ENCODE data around the gene STT3A. TPM values are rescaled to one million over a fixed set of nuclear protein-coding genes. Genes with fewer than 3 reads are reported as not detected.

STT3A gene
- total RNA-seq, 2 experiments from 2014 or later, result 87.9 to 172 TPM

DNA sequence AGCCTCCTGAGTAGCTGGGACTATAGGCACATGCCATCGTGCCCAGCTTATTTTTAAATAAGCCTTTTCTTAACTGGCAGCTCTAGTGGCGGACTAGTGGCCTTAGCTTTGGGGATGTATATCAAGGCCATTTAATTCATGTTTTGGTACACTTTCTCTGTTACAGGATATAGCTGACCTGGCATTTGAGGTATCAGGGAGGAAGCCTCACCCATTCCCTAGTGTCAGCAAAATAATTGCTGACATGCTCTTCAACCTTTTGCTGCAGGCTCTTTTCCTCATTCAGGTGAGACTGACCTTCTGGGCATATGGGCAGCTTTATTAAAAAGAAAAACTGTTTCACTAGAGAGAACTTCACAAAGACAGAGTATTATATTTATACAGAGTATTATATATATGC, 13.9 kb upstream of the STT3A start:
- ChIA-PET POLR2A (interaction anchor here (0.6 to 0.7 kb wide), 3 partner anchors 9 to 15 kb away, joined by 3 to 9 read pairs (median 4); no protein-coding TSS in a partner anchor), CTCF (ENCODE audit: unreplicated experiment) (no interaction called here)
- Histone ChIP-seq H3K36me3 (ENCODE audit: insufficient read depth, low read length) (peaks cover 96% of the 10 kb centered on the region), H3K9me2 (ENCODE audit: insufficient read depth, low read length) (no peaks in the 10 kb centered on the region), H3K79me2 (ENCODE audit: insufficient read depth, low read depth, low read length) (no peaks in the 10 kb centered on the region), H3K4me1 (ENCODE audit: insufficient read depth, low read length, poor library complexity, severe bottlenecking) (no peaks in the 10 kb centered on the region), H3K9me3 (ENCODE audit: low read length) (no peaks in the 10 kb centered on the region), H4K20me1 (ENCODE audit: insufficient read depth, low read length) (no peaks in the 10 kb centered on the region), H3K27ac (ENCODE audit: low read depth, low read length, poor library complexity, severe bottlenecking) (no peak overlapping the region), H3K4me2 (ENCODE audit: low read length) (no peak overlapping the region), H3K4me3 (ENCODE audit: low read depth, low read length, poor library complexity, severe bottlenecking) (no peak overlapping the region), H2AFZ (ENCODE audit: low read length) (no peak overlapping the region)
- TF ChIP-seq EZH2phosphoT487 (IDR thresholded peaks at IDR 0.05; ENCODE audit: borderline replicate concordance, low read depth, low read length) (no peak), CTCF (conservative IDR thresholded peaks at IDR 0.05; ENCODE audit: low read length) (no peak)
- intact Hi-C loops (cut with micrococcal nuclease; ENCODE audit: unreplicated experiment), result no loop called here
- no TSS peak for BruUV-seq (replicated peaks)
- no peak for DNase-seq (ENCODE audit: low spot score)

- H3K9me3 ChIP-seq (ENCODE audit: low read length), result no peaks in the 10 kb centered on the region
- POLR2A ChIA-PET, result interaction anchor here (0.7 to 1.3 kb wide), 3 partner anchors 10 kb away, joined by 4 to 5 read pairs (median 4); no protein-coding TSS in a partner anchor
- H4K20me1 ChIP-seq (ENCODE audit: insufficient read depth, low read length), result no peaks in the 10 kb centered on the region
- no peaks in the 10 kb centered on the region for H3K9me2 ChIP-seq (ENCODE audit: insufficient read depth, low read length)
- TF ChIP-seq EZH2phosphoT487 (IDR thresholded peaks at IDR 0.05; ENCODE audit: borderline replicate concordance, low read depth, low read length) (no peak), CTCF (conservative IDR thresholded peaks at IDR 0.05; ENCODE audit: low read length) (no peak)
- intact Hi-C loops (cut with micrococcal nuclease; ENCODE audit: unreplicated experiment), result no loop called here
- no peak for DNase-seq (ENCODE audit: low spot score)
- CTCF ChIA-PET (ENCODE audit: unreplicated experiment), result no interaction called here
- H3K36me3 ChIP-seq (ENCODE audit: insufficient read depth, low read length), result peaks cover 94% of the 10 kb centered on the region
- no peak overlapping the region for H3K4me3 ChIP-seq (ENCODE audit: low read depth, low read length, poor library complexity, severe bottlenecking)
- no peak overlapping the region for H2AFZ ChIP-seq (ENCODE audit: low read length)
- H3K27ac ChIP-seq (ENCODE audit: low read depth, low read length, poor library complexity, severe bottlenecking), result no peak overlapping the region
- no peak overlapping the region for H3K4me2 ChIP-seq (ENCODE audit: low read length)
- H3K4me1 ChIP-seq (ENCODE audit: insufficient read depth, low read length, poor library complexity, severe bottlenecking), result no peaks in the 10 kb centered on the region
- no peaks in the 10 kb centered on the region for H3K79me2 ChIP-seq (ENCODE audit: insufficient read depth, low read depth, low read length)
- no TSS peak for BruUV-seq (replicated peaks)
Observed at GRCh38 chr11:125579811-125580210, 12.8 kb upstream of the STT3A start.

- Histone ChIP-seq H3K4me3 (ENCODE audit: low read depth, low read length, poor library complexity, severe bottlenecking) (no peak overlapping the region), H3K4me2 (ENCODE audit: low read length) (no peak overlapping the region), H3K27ac (ENCODE audit: low read depth, low read length, poor library complexity, severe bottlenecking) (no peak overlapping the region), H4K20me1 (ENCODE audit: insufficient read depth, low read length) (no peaks in the 10 kb centered on the region), H3K36me3 (ENCODE audit: insufficient read depth, low read length) (peaks cover 59% of the 10 kb centered on the region), H3K9me2 (ENCODE audit: insufficient read depth, low read length) (no peaks in the 10 kb centered on the region), H3K9me3 (ENCODE audit: low read length) (no peaks in the 10 kb centered on the region), H3K4me1 (ENCODE audit: insufficient read depth, low read length, poor library complexity, severe bottlenecking) (no peaks in the 10 kb centered on the region), H3K79me2 (ENCODE audit: insufficient read depth, low read depth, low read length) (no peaks in the 10 kb centered on the region), H2AFZ (ENCODE audit: low read length) (no peak overlapping the region)
- ChIA-PET CTCF (ENCODE audit: unreplicated experiment) (no interaction called here), POLR2A (no interaction called here)
- BruUV-seq (replicated peaks), result no TSS peak
- no peak for TF ChIP-seq EZH2phosphoT487 (IDR thresholded peaks at IDR 0.05; ENCODE audit: borderline replicate concordance, low read depth, low read length)
- TF ChIP-seq CTCF (conservative IDR thresholded peaks at IDR 0.05; ENCODE audit: low read length), result no peak
- intact Hi-C loops (cut with micrococcal nuclease; ENCODE audit: unreplicated experiment), result no loop called here
- DNase-seq (ENCODE audit: low spot score), result no peak
Observed at GRCh38 chr11:125583496-125583895, 9.2 kb upstream of the STT3A start.
